Mesodermal cell (in vitro differentiated cells): ENCODE data around the gene KIRREL3.

Source experiments
- H3K27ac ChIP-seq: 2 replicates; pipeline ENCODE4 v1.7.0; 2013; ENCODE audit warnings: mild to moderate bottlenecking, low read depth, low read length, moderate library complexity; ENCODE audit not compliant: severe bottlenecking
- H3K36me3 ChIP-seq: 2 replicates; pipeline ENCODE4 v1.7.1; 2013; ENCODE audit warnings: mild to moderate bottlenecking, low read length, moderate library complexity; ENCODE audit not compliant: control insufficient read depth, insufficient read depth
- H3K4me1 ChIP-seq: one replicate; pipeline ENCODE4 v1.7.1; 2013; ENCODE audit warnings: mild to moderate bottlenecking, low read length; ENCODE audit not compliant: insufficient read depth, control insufficient read depth, poor library complexity, severe bottlenecking
- H3K4me3 ChIP-seq: 2 replicates; pipeline ENCODE4 v1.7.0; 2013; ENCODE audit warnings: low read length, control low read depth, mild to moderate bottlenecking; ENCODE audit not compliant: insufficient read depth, poor library complexity, severe bottlenecking; ENCODE audit errors: extremely low read depth
- H3K9me3 ChIP-seq: 2 replicates; pipeline ENCODE4 v1.7.1; 2013; ENCODE audit warnings: mild to moderate bottlenecking, low read length, moderate library complexity; ENCODE audit not compliant: control insufficient read depth
- WGBS, 2 experiments: methylation state at CpG; one replicate each; pipeline ENCODE4 v1.1.5; 2013; ENCODE audit warnings: missing lambda C conversion rate in 2 of 2; ENCODE audit not compliant: insufficient coverage in 2 of 2; 5-methylcytosine and 5-hydroxymethylcytosine counted together

KIRREL3 gene

GRCh38 chr11:126409620-126409985 is 591.0 kb downstream of the KIRREL3 start:
- H3K4me3 ChIP-seq: no peak overlapping the region
- H3K36me3 ChIP-seq: peaks cover 32% of the 10 kb centered on the region
- H3K9me3 ChIP-seq: no peaks in the 10 kb centered on the region
- H3K27ac ChIP-seq: no peak overlapping the region
- WGBS, 2 experiments: 88 to 90% methylated on average over 2 to 3 of the region's 3 CpGs
- H3K4me1 ChIP-seq: peaks cover 13% of the 10 kb centered on the region

- Histone ChIP-seq H3K27ac (no peak overlapping the region), H3K4me1 (peaks cover 19% of the 10 kb centered on the region), H3K36me3 (peaks cover 32% of the 10 kb centered on the region), H3K9me3 (no peaks in the 10 kb centered on the region), H3K4me3 (no peak overlapping the region)
- WGBS, 2 experiments: 90 to 92% methylated on average over 7 to 12 of the region's 12 CpGs
Measured at GRCh38 chr11:126408901-126409619, 591.5 kb downstream of the KIRREL3 start.

GRCh38 chr11:126408496-126408895 is 592.1 kb downstream of the KIRREL3 start:
- Histone ChIP-seq H3K4me1 (peaks cover 24% of the 10 kb centered on the region), H3K27ac (no peak overlapping the region), H3K4me3 (no peak overlapping the region), H3K36me3 (peaks cover 30% of the 10 kb centered on the region), H3K9me3 (no peaks in the 10 kb centered on the region)
- 93% methylated on average over 11 to 12 of the region's 12 CpGs for WGBS, 2 experiments

- WGBS, 2 experiments: 94 to 97% methylated on average over 8 to 13 of the region's 15 CpGs
- H3K4me3 ChIP-seq: no peak overlapping the region
- H3K4me1 ChIP-seq: peaks cover 31% of the 10 kb centered on the region
- no peak overlapping the region for H3K27ac ChIP-seq
- H3K36me3 ChIP-seq: peaks cover 25% of the 10 kb centered on the region
- no peaks in the 10 kb centered on the region for H3K9me3 ChIP-seq
Measured at GRCh38 chr11:126407682-126408288, 592.8 kb downstream of the KIRREL3 start.

- WGBS, 2 experiments: 90 to 91% methylated on average over 11 of the region's 12 CpGs
- Histone ChIP-seq H3K9me3 (no peaks in the 10 kb centered on the region), H3K27ac (no peak overlapping the region), H3K36me3 (peaks cover 25% of the 10 kb centered on the region), H3K4me3 (no peak overlapping the region), H3K4me1 (peaks cover 35% of the 10 kb centered on the region)
Measured at GRCh38 chr11:126407101-126407521, 593.5 kb downstream of the KIRREL3 start.

- H3K4me3 ChIP-seq: no peak overlapping the region
- whole genome bisulfite sequencing, 2 experiments: 95 to 98% methylated on average over 6 to 8 of the region's 8 CpGs
- H3K27ac ChIP-seq: no peak overlapping the region
- peaks cover 35% of the 10 kb centered on the region for H3K4me1 ChIP-seq
- peaks cover 25% of the 10 kb centered on the region for H3K36me3 ChIP-seq
- H3K9me3 ChIP-seq: no peaks in the 10 kb centered on the region
Measured at GRCh38 chr11:126406368-126406767, 594.2 kb downstream of the KIRREL3 start.

GRCh38 chr11:126405906-126406305 is 594.7 kb downstream of the KIRREL3 start:
- Histone ChIP-seq H3K4me1 (peaks cover 34% of the 10 kb centered on the region), H3K27ac (no peak overlapping the region), H3K36me3 (peaks cover 25% of the 10 kb centered on the region), H3K9me3 (no peaks in the 10 kb centered on the region), H3K4me3 (no peak overlapping the region)
- 85 to 99% methylated on average over 6 to 7 of the region's 7 CpGs for WGBS, 2 experiments

GRCh38 chr11:126405374-126405773 is 595.2 kb downstream of the KIRREL3 start:
- no peak overlapping the region for H3K27ac ChIP-seq
- peaks cover 22% of the 10 kb centered on the region for H3K36me3 ChIP-seq
- peaks cover under 1% of the 10 kb centered on the region for H3K9me3 ChIP-seq
- no peak overlapping the region for H3K4me3 ChIP-seq
- WGBS, 2 experiments: 94 to 95% methylated on average over 2 of the region's 3 CpGs
- H3K4me1 ChIP-seq: peaks cover 29% of the 10 kb centered on the region

GRCh38 chr11:126404367-126404766 is 596.2 kb downstream of the KIRREL3 start:
- H3K4me3 ChIP-seq: no peak overlapping the region
- H3K36me3 ChIP-seq: peaks cover 19% of the 10 kb centered on the region
- no peak overlapping the region for H3K27ac ChIP-seq
- WGBS, 2 experiments: 52 to 64% methylated on average over 3 to 4 of the region's 5 CpGs
- H3K9me3 ChIP-seq: peaks cover 9% of the 10 kb centered on the region
- peaks cover 29% of the 10 kb centered on the region for H3K4me1 ChIP-seq

GRCh38 chr11:126403658-126404057 is 596.9 kb downstream of the KIRREL3 start:
- no peak overlapping the region for H3K4me3 ChIP-seq
- peaks cover 9% of the 10 kb centered on the region for H3K9me3 ChIP-seq
- peaks cover 13% of the 10 kb centered on the region for H3K36me3 ChIP-seq
- WGBS, 2 experiments: 94 to 96% methylated on average over 6 of the region's 8 CpGs
- no peak overlapping the region for H3K27ac ChIP-seq
- H3K4me1 ChIP-seq: peaks cover 29% of the 10 kb centered on the region

GRCh38 chr11:126403022-126403581 is 597.5 kb downstream of the KIRREL3 start:
- peaks cover 9% of the 10 kb centered on the region for H3K9me3 ChIP-seq
- peaks cover 9% of the 10 kb centered on the region for H3K36me3 ChIP-seq
- no peak overlapping the region for H3K27ac ChIP-seq
- WGBS, 2 experiments: 88 to 90% methylated on average over 12 to 14 of the region's 15 CpGs
- peaks cover 29% of the 10 kb centered on the region for H3K4me1 ChIP-seq
- H3K4me3 ChIP-seq: no peak overlapping the region
